ENCODE data around the gene TEAD3. TPM values are rescaled to one million over a fixed set of nuclear protein-coding genes. Genes with fewer than 3 reads are reported as not detected.
"Not testable (repeated sequence)": the region's sequence is repeated elsewhere in the genome, so short reads cannot be mapped to it uniquely, and the experiment has no call there.

The TEAD3 gene
- polyA plus RNA-seq, 3 donors: not detected

DNA sequence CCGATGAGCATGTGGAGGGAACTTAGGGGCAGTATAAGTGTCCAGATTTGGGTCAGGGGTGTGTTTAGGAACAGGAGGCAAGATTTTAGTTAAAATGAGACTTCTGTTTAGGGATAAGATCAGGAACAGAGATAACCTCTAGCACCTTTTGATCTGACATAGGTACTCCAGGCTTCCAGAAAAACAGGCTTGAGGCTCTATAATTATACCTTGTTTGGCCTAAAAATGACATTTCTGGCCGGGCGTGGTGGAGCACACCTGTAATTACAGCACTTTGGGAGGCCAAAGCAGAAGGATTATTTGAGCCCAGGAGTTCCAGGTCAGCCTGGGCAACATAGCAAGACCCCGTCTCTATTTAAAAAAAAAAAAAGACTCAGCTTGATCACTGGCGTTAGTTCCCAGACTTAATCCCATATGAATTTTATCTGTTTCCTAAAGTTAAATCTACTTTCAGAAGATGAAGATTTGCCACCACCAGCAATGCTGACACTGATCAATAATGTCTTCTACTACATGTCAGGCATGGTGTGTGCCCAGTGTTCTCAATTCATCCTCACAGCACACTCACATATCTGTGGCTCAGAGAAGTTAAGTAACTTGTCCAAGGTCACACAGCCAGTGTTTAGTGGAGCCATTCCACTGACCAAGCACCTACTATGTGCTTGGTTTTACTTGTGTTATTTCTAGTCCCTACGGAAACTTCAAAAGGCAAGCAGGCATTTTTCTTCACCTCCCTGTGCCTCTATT lies 21.9 kb upstream of the TEAD3 start:
- no peaks in the 10 kb centered on the region for H4K20me1 ChIP-seq (ENCODE audit: insufficient read depth, low read length)
- H2AFZ ChIP-seq (ENCODE audit: insufficient read depth, low read depth, low read length, poor library complexity, severe bottlenecking): no peak overlapping the region
- H3K9me3 Mint-ChIP-seq: peaks cover 0 to 2% (median 0%) of the 10 kb centered on the region in 7 donors
- intact Hi-C loops (cut with micrococcal nuclease): no loop called here
- H3K27me3 Mint-ChIP-seq (ENCODE audit: low read depth in 3 of 3): peaks cover 9 to 20% (median 10%) of the 10 kb centered on the region in 3 donors
- no peak overlapping the region for H3K27ac ChIP-seq (ENCODE audit: low read depth in 1 of 2, low read length in 2 of 2)
- no peak overlapping the region for H3K4me3 ChIP-seq (replicated peaks in 1 of 3; ENCODE audit: low read depth in 2 of 3, low read length in 3 of 3)
- no peaks in the 10 kb centered on the region for H3K79me2 ChIP-seq (ENCODE audit: insufficient read depth, low read length)
- peaks cover 0 to 4% of the 10 kb centered on the region in 2 donors for H3K4me1 ChIP-seq (ENCODE audit: control insufficient read depth in 1 of 2, insufficient read depth in 2 of 2, low read length in 2 of 2)
- H3K4me1 Mint-ChIP-seq: peaks cover 7% of the 10 kb centered on the region
- H3K4me3 Mint-ChIP-seq: no peak overlapping the region
- no peaks in the 10 kb centered on the region for H3K27me3 ChIP-seq (ENCODE audit: control insufficient read depth in 2 of 2, insufficient read depth in 2 of 2, low read length in 2 of 2)
- no peaks in the 10 kb centered on the region for H3K9me3 ChIP-seq (replicated peaks in 1 of 2; ENCODE audit: control insufficient read depth in 1 of 2, insufficient read depth in 1 of 2, low read length in 2 of 2)
- no peak overlapping the region for H3K4me2 ChIP-seq (replicated peaks; ENCODE audit: extremely low read depth, low read length, poor library complexity, severe bottlenecking)
- H3K9ac ChIP-seq (ENCODE audit: insufficient read depth, low read length, poor library complexity, severe bottlenecking): no peak overlapping the region
- TF ChIP-seq, protein P1, sequence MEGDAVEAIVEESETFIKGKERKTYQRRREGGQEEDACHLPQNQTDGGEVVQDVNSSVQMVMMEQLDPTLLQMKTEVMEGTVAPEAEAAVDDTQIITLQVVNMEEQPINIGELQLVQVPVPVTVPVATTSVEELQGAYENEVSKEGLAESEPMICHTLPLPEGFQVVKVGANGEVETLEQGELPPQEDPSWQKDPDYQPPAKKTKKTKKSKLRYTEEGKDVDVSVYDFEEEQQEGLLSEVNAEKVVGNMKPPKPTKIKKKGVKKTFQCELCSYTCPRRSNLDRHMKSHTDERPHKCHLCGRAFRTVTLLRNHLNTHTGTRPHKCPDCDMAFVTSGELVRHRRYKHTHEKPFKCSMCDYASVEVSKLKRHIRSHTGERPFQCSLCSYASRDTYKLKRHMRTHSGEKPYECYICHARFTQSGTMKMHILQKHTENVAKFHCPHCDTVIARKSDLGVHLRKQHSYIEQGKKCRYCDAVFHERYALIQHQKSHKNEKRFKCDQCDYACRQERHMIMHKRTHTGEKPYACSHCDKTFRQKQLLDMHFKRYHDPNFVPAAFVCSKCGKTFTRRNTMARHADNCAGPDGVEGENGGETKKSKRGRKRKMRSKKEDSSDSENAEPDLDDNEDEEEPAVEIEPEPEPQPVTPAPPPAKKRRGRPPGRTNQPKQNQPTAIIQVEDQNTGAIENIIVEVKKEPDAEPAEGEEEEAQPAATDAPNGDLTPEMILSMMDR (IDR thresholded peaks at IDR 0.05): no peak
- no peaks in the 10 kb centered on the region for H3K36me3 Mint-ChIP-seq
- DNase-seq: no peak
- WGBS (ENCODE audit: insufficient coverage): 90% methylated on average over 4 of the region's 6 CpGs
- H3K27ac Mint-ChIP-seq: no peak overlapping the region
- no peaks in the 10 kb centered on the region for H3K36me3 ChIP-seq (replicated peaks in 1 of 2; ENCODE audit: control insufficient read depth in 1 of 2, insufficient read depth in 2 of 2, low read length in 2 of 2)

DNA sequence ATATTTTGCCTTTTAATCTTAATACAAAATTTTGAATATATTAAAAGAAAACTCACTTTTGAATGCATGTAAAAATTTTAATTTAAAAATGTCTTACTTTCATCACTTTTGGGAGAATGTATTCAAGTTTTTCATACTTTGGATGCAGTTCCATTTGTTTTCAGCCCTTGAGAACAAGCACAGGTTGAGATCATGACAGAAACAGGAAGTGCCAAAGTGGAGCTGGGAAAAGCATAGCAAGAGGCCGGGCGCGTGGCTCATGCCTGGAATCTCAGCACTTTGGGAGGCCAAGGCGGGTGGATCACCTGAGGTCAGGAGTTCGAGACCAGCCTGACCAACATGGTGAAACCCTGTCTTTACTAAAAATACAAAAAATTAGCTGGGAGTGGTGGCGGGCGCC lies 21.1 kb upstream of the TEAD3 start:
- WGBS (ENCODE audit: insufficient coverage): 69% methylated on average over 3 of the region's 7 CpGs
- DNase-seq; H3K4me1 Mint-ChIP-seq; H3K9me3 Mint-ChIP-seq; H3K27ac Mint-ChIP-seq; H3K4me2 ChIP-seq (replicated peaks; ENCODE audit: extremely low read depth, low read length, poor library complexity, severe bottlenecking); H3K9ac ChIP-seq (ENCODE audit: insufficient read depth, low read length, poor library complexity, severe bottlenecking); H3K4me1 ChIP-seq (ENCODE audit: control insufficient read depth in 1 of 2, insufficient read depth in 2 of 2, low read length in 2 of 2); H3K36me3 Mint-ChIP-seq; H3K27ac ChIP-seq (ENCODE audit: low read depth in 1 of 2, low read length in 2 of 2); H3K4me3 ChIP-seq (replicated peaks in 1 of 3; ENCODE audit: low read depth in 2 of 3, low read length in 3 of 3); H3K36me3 ChIP-seq (replicated peaks in 1 of 2; ENCODE audit: control insufficient read depth in 1 of 2, insufficient read depth in 2 of 2, low read length in 2 of 2); H3K79me2 ChIP-seq (ENCODE audit: insufficient read depth, low read length); H4K20me1 ChIP-seq (ENCODE audit: insufficient read depth, low read length); H3K4me3 Mint-ChIP-seq; H3K27me3 ChIP-seq (ENCODE audit: control insufficient read depth in 2 of 2, insufficient read depth in 2 of 2, low read length in 2 of 2); intact Hi-C loops (cut with micrococcal nuclease); H2AFZ ChIP-seq (ENCODE audit: insufficient read depth, low read depth, low read length, poor library complexity, severe bottlenecking); H3K9me3 ChIP-seq (replicated peaks in 1 of 2; ENCODE audit: control insufficient read depth in 1 of 2, insufficient read depth in 1 of 2, low read length in 2 of 2): not testable (repeated sequence)
- peaks cover 13 to 24% (median 14%) of the 10 kb centered on the region in 3 donors for H3K27me3 Mint-ChIP-seq (ENCODE audit: low read depth in 3 of 3)
